ENCODE results near the gene LAIR1.

DNA sequence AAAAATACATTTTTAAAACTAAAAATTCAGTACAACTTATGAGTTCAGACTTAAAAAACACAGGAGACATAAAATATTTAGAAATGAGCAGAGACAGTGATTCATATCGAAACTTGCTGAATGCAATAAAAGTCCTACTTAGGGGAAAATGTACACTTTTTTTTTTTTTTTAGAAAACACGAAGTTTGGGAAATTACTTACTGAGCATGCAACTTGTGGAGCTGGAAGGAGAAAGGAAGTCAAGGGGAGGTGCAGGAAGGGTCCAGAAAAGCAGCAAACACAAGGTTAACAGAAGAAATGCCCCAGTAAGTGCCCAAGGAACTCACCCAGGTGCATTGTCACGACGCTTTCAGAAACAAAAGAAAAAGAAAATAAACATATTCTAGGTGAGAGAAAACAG, 18.6 kb upstream of the LAIR1 start:
- TF ChIP-seq, protein P1, sequence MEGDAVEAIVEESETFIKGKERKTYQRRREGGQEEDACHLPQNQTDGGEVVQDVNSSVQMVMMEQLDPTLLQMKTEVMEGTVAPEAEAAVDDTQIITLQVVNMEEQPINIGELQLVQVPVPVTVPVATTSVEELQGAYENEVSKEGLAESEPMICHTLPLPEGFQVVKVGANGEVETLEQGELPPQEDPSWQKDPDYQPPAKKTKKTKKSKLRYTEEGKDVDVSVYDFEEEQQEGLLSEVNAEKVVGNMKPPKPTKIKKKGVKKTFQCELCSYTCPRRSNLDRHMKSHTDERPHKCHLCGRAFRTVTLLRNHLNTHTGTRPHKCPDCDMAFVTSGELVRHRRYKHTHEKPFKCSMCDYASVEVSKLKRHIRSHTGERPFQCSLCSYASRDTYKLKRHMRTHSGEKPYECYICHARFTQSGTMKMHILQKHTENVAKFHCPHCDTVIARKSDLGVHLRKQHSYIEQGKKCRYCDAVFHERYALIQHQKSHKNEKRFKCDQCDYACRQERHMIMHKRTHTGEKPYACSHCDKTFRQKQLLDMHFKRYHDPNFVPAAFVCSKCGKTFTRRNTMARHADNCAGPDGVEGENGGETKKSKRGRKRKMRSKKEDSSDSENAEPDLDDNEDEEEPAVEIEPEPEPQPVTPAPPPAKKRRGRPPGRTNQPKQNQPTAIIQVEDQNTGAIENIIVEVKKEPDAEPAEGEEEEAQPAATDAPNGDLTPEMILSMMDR (IDR thresholded peaks at IDR 0.05): no peak
- TF ChIP-seq POLR2A (IDR thresholded peaks at IDR 0.05): no peak
